Measurements from ENCODE around the gene LPXN. TPM values are rescaled to one million over a fixed set of nuclear protein-coding genes. Genes with fewer than 3 reads are reported as not detected.

Gene LPXN
- polyA plus RNA-seq, 2 of the 4 experiments (the other 2 are of a cell fraction), result 2.5 to 6.6 TPM

DNA sequence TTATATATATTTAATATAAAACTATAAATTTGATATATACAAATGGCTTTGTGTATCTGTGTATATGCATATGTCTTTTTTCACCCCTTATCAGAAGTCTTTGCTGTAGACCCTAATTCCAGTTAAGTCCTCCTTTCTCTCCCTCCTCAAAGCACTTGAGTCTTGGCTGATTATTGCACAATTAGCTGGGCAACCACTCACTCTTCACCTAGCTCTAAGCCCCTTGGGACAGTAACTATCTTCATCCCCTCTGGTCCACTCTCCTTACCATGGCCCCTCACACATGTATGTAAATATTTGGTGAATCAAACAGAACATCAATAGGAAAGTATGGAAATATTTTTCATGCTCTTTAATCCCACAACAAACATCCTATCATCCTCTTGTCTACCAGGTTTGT, 66.8 kb downstream of the LPXN start:
- no peak overlapping the region for H3K4me2 ChIP-seq
- H3K9me3 ChIP-seq, result no peaks in the 10 kb centered on the region
- POLR2A ChIA-PET, result no interaction called here
- no peak for TF ChIP-seq CHD2 (IDR thresholded peaks at IDR 0.05; ENCODE audit: low read length, partially characterized antibody)
- no peak for TF ChIP-seq ELK1 (IDR thresholded peaks at IDR 0.05; ENCODE audit: low read depth, low read length)
- no peak for TF ChIP-seq BHLHE40 (IDR thresholded peaks at IDR 0.05; ENCODE audit: low read depth, low read length)
- no peak for TF ChIP-seq RAD21 (conservative IDR thresholded peaks at IDR 0.05 in 1 of 2, IDR thresholded peaks at IDR 0.05 in 1 of 2)
- TF ChIP-seq RCOR1 (IDR thresholded peaks at IDR 0.05; ENCODE audit: low read depth, low read length), result no peak
- no peak for TF ChIP-seq NFE2L2 (conservative IDR thresholded peaks at IDR 0.05; ENCODE audit: low read length)
- no peak overlapping the region for H3K4me3 ChIP-seq
- no peak for FAIRE-seq
- no peak for ATAC-seq
- DNase-seq (ENCODE audit: low read depth in 1 of 2, low spot score in 1 of 2), result no peak
- CTCF ChIA-PET, result interaction anchor here (1.5 to 2.1 kb wide), 3 partner anchors 11 to 1051 kb away, joined by 4 to 8 read pairs (median 4); no protein-coding TSS in a partner anchor
- no peak overlapping the region for H3K27ac ChIP-seq
- no peaks in the 10 kb centered on the region for H3K4me1 ChIP-seq

DNA sequence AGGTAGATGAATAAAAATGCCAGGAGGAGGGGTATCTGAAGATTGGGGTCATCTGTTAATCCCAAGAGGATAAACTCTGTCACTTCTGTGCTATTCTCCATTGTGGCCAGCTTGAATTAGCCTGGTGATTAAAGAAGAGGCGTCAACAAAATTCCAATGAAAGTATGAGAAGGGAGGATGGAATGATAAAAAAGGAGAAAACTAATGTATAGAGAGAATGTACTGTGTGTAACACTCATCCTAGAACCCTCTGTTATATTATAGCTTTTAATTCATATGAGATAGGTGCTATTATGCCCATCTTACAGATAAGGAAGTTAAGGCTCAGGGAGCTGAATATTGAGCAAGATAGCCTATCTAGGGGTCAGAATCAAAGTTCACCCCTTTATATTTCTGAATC, 67.7 kb downstream of the LPXN start, which contains the start of gene OR5B21:
TSS of gene OR5B21 (minus strand) at position 101 of the 400 bp plus-strand sequence. CDS start at position 101, 0 bp downstream.
- DNase-seq (ENCODE audit: low read depth in 1 of 2, low spot score in 1 of 2) (no peak), ATAC-seq (no peak), FAIRE-seq (no peak)
- Histone ChIP-seq H3K9me3 (no peaks in the 10 kb centered on the region), H3K4me3 (no peak within 1 kb of the TSS), H3K4me1 (no peaks in the 10 kb centered on the region), H3K4me2 (no peak within 1 kb of the TSS), H3K27ac (no peak within 1 kb of the TSS)
- no peak for TF ChIP-seq RARB (CRISPR knock-in tag; IDR thresholded peaks at IDR 0.05)
- no peak for TF ChIP-seq HOXA7 (CRISPR knock-in tag; IDR thresholded peaks at IDR 0.05)
- TF ChIP-seq, protein P1, sequence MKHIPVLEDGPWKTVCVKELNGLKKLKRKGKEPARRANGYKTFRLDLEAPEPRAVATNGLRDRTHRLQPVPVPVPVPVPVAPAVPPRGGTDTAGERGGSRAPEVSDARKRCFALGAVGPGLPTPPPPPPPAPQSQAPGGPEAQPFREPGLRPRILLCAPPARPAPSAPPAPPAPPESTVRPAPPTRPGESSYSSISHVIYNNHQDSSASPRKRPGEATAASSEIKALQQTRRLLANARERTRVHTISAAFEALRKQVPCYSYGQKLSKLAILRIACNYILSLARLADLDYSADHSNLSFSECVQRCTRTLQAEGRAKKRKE (CRISPR knock-in tag; IDR thresholded peaks at IDR 0.05; ENCODE audit: low read depth), result no peak
- TF ChIP-seq HEYL (CRISPR knock-in tag; IDR thresholded peaks at IDR 0.05), result no peak
- no peak for TF ChIP-seq HES2 (IDR thresholded peaks at IDR 0.05)
- no peak for TF ChIP-seq CHD2 (IDR thresholded peaks at IDR 0.05; ENCODE audit: low read length, partially characterized antibody)
- POLR2A ChIA-PET, result no interaction called here
- WGBS (ENCODE audit: missing lambda C conversion rate), result 68% methylated on average over 1 of the region's 1 CpG
- CTCF ChIA-PET, result no interaction called here

DNA sequence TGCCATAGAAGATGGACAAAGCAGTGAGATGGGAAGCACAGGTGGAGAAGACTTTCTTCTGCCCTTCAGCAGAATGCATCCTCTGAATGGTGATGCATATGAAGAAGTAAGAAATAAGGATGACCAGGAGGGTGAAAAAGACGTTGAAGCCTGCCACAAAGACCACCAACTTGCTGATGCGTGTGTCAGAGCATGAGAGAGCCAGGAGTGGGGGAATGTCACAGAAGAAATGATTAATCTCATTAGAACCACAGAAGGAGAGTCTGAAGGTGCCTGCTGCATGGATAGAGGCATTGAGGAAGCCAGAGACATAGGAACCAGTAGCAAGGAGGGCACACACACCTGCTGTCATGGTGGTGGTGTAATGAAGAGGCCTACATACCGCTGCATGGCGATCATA, 68.3 kb downstream of the LPXN start:
- no peak for DNase-seq (ENCODE audit: low read depth in 1 of 2, low spot score in 1 of 2)
- POLR2A ChIA-PET, result no interaction called here
- CTCF ChIA-PET, result no interaction called here
- Histone ChIP-seq H3K9me3 (no peaks in the 10 kb centered on the region), H3K4me2 (no peak overlapping the region), H3K27ac (no peak overlapping the region), H3K4me1 (no peaks in the 10 kb centered on the region), H3K4me3 (no peak overlapping the region)
- 4% methylated on average over 3 of the region's 4 CpGs for WGBS (ENCODE audit: missing lambda C conversion rate)
- no peak for ATAC-seq
- no peak for FAIRE-seq
- TF ChIP-seq, protein P2, sequence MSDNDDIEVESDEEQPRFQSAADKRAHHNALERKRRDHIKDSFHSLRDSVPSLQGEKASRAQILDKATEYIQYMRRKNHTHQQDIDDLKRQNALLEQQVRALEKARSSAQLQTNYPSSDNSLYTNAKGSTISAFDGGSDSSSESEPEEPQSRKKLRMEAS (IDR thresholded peaks at IDR 0.05), result no peak
- TF ChIP-seq SMC3 (IDR thresholded peaks at IDR 0.05) (no peak), JUNB (IDR thresholded peaks at IDR 0.05) (no peak), ESRRA (IDR thresholded peaks at IDR 0.05; ENCODE audit: borderline replicate concordance, low read length) (no peak), MYC (IDR thresholded peaks at IDR 0.05; ENCODE audit: borderline replicate concordance, low read length) (no peak), CHD4 (IDR thresholded peaks at IDR 0.05; ENCODE audit: borderline replicate concordance) (no peak), POLR2A (IDR thresholded peaks at IDR 0.05; ENCODE audit: low read length) (no peak), NPAS2 (CRISPR knock-in tag; IDR thresholded peaks at IDR 0.05; ENCODE audit: borderline replicate concordance) (no peak), TFCP2L1 (CRISPR knock-in tag; IDR thresholded peaks at IDR 0.05) (no peak), HES2 (IDR thresholded peaks at IDR 0.05) (no peak), TP53 (CRISPR knock-in tag; IDR thresholded peaks at IDR 0.05) (no peak), BHLHE40 (IDR thresholded peaks at IDR 0.05; ENCODE audit: low read depth, low read length) (no peak), ZFP36 (IDR thresholded peaks at IDR 0.05; ENCODE audit: borderline replicate concordance, partially characterized antibody) (no peak), HOXB13 (CRISPR knock-in tag; IDR thresholded peaks at IDR 0.05; ENCODE audit: low read depth) (no peak)
- TF ChIP-seq, protein P3, sequence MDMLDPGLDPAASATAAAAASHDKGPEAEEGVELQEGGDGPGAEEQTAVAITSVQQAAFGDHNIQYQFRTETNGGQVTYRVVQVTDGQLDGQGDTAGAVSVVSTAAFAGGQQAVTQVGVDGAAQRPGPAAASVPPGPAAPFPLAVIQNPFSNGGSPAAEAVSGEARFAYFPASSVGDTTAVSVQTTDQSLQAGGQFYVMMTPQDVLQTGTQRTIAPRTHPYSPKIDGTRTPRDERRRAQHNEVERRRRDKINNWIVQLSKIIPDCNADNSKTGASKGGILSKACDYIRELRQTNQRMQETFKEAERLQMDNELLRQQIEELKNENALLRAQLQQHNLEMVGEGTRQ (IDR thresholded peaks at IDR 0.05), result no peak

Data from A549 (cell line).